PC-9 (cell line): ENCODE results near the gene AEN.

Source experiments
- EZH2 ChIP-seq: fragments of 200-600 bp; sonication (generic); IDR thresholded peaks from 2 replicates; pipeline ENCODE4 v1.8.0; 2017; ENCODE audit warnings: antibody characterized with exemption, low read depth
- TF ChIP-seq, protein P1 (sequence below): fragments of 200-600 bp; sonication (generic); conservative IDR thresholded peaks from 2 replicates; pipeline ENCODE4 v1.6.1; 2017; ENCODE audit warnings: mixed run types, antibody characterized with exemption, mild to moderate bottlenecking, moderate library complexity

DNA sequence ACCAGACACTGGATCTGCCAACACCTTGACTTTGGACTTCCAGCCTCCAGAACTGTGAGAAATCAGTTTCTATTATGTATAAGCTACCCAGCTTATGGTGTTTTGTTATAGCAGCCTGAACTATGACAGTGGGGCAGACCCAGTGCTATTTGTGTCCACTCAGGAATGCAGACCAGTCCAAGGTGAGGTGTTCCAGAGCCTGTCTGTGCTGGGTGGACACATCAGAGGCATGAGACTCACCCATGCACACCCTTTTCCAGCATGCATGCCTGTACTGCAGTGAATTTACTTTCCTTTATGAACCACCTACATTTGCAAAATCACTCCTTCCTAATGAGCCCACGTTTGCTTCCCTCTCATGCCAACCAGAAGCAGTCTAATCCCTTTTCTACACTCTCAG, 47.1 kb upstream of the AEN start:
- TF ChIP-seq, protein P1, sequence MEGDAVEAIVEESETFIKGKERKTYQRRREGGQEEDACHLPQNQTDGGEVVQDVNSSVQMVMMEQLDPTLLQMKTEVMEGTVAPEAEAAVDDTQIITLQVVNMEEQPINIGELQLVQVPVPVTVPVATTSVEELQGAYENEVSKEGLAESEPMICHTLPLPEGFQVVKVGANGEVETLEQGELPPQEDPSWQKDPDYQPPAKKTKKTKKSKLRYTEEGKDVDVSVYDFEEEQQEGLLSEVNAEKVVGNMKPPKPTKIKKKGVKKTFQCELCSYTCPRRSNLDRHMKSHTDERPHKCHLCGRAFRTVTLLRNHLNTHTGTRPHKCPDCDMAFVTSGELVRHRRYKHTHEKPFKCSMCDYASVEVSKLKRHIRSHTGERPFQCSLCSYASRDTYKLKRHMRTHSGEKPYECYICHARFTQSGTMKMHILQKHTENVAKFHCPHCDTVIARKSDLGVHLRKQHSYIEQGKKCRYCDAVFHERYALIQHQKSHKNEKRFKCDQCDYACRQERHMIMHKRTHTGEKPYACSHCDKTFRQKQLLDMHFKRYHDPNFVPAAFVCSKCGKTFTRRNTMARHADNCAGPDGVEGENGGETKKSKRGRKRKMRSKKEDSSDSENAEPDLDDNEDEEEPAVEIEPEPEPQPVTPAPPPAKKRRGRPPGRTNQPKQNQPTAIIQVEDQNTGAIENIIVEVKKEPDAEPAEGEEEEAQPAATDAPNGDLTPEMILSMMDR, result no peak
- no peak for TF ChIP-seq EZH2
